ENCODE data around the gene RASIP1.

The RASIP1 gene

DNA sequence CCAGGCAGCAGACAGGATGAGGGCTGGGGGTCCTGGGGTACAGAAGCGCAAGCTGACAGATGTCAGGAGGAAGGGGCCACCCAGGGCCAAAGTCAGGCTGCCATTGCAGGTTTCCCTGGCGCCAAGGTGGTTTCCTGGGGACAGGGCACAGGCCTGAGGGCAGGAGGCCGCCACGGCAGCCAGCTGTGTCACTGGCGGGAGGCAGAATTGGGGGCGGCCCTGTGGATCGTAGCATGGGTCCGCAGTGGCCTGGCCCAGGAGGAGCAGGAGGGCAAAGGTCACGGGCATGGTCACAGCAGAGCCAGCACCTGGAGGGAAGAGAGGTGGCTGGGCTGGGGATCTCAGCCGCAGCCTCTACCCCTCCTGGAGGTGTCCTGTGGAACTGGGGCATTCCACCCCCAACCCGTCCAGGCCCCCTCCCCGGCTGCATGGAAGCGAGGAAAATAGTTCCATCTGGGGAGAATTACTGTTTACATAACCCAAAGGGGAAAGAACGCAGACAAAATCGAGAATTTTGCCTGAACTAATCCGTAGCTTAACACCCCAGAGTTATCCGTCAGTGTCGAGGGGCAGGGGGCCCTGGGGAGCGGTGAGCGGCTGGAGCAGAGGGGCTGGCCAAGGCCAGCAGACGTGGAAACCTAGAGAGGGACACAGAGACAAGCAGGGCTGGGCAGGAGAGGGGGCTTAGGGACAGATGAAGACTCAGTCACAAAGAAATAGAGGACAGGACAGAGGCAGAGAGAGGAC, 69.5 kb downstream of the RASIP1 start:
- Histone ChIP-seq H3K4me3 (ENCODE audit: low read length, poor library complexity, severe bottlenecking) (no peak overlapping the region), H3K9me3 (ENCODE audit: insufficient read depth, low read depth, low read length) (no peaks in the 10 kb centered on the region), H3K4me2 (ENCODE audit: low read depth, low read length, poor library complexity, severe bottlenecking) (no peak overlapping the region), H3K79me2 (ENCODE audit: insufficient read depth, low read length) (no peaks in the 10 kb centered on the region), H3F3A (ENCODE audit: low read depth) (no peaks in the 10 kb centered on the region), H3K9me2 (replicated peaks; ENCODE audit: low read depth, low read length) (no peaks in the 10 kb centered on the region), H3K9ac (ENCODE audit: low read depth, low read length, poor library complexity, severe bottlenecking) (no peak overlapping the region), H2AFZ (ENCODE audit: low read length) (no peak overlapping the region), H3K27me3 (ENCODE audit: insufficient read depth, low read length, poor library complexity, severe bottlenecking) (no peaks in the 10 kb centered on the region), H4K20me1 (ENCODE audit: insufficient read depth, low read length, poor library complexity, severe bottlenecking) (no peaks in the 10 kb centered on the region), H3K36me3 (ENCODE audit: insufficient read depth, low read length) (no peaks in the 10 kb centered on the region), H3K4me1 (ENCODE audit: insufficient read depth, low read length, poor library complexity, severe bottlenecking) (no peaks in the 10 kb centered on the region)
- no peak for TF ChIP-seq EZH2phosphoT487 (IDR thresholded peaks at IDR 0.05; ENCODE audit: borderline replicate concordance)
- TF ChIP-seq, protein P1, sequence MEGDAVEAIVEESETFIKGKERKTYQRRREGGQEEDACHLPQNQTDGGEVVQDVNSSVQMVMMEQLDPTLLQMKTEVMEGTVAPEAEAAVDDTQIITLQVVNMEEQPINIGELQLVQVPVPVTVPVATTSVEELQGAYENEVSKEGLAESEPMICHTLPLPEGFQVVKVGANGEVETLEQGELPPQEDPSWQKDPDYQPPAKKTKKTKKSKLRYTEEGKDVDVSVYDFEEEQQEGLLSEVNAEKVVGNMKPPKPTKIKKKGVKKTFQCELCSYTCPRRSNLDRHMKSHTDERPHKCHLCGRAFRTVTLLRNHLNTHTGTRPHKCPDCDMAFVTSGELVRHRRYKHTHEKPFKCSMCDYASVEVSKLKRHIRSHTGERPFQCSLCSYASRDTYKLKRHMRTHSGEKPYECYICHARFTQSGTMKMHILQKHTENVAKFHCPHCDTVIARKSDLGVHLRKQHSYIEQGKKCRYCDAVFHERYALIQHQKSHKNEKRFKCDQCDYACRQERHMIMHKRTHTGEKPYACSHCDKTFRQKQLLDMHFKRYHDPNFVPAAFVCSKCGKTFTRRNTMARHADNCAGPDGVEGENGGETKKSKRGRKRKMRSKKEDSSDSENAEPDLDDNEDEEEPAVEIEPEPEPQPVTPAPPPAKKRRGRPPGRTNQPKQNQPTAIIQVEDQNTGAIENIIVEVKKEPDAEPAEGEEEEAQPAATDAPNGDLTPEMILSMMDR (conservative IDR thresholded peaks at IDR 0.05; ENCODE audit: low read length): no peak

All from Loucy (cell line).